SIG-M5 treated with dmso at 0.1 percent for 504 hours (cell line): ENCODE data around the gene NARF.
"Not testable (repeated sequence)": the region's sequence is repeated elsewhere in the genome, so short reads cannot be mapped to it uniquely, and the experiment has no call there.

ENCODE experiments used
- DNase-seq: peaks from one replicate; lab custom pipeline; 2025; ENCODE audit not compliant: unreplicated experiment; lab: John Stamatoyannopoulos, UW

NARF gene

DNA sequence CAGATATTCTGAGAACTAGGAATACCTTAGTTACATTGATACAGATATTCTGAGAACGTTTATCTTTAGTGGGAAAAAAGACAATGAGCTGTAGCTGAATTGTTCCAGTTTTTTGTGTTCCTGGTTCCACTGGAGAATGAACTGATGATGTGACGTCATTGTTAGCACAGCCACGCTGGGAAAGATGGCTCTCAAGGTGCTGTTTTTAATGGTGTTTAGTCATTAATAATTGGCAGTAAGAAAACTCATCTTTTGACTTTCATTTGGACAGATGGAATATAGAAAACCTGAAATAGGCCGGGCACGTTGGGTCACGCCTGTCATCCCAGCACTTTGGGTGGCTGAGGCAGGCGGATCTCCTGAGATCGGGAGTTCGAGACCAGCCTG is 71.4 kb downstream of the NARF start:
- no peak for DNase-seq

DNA sequence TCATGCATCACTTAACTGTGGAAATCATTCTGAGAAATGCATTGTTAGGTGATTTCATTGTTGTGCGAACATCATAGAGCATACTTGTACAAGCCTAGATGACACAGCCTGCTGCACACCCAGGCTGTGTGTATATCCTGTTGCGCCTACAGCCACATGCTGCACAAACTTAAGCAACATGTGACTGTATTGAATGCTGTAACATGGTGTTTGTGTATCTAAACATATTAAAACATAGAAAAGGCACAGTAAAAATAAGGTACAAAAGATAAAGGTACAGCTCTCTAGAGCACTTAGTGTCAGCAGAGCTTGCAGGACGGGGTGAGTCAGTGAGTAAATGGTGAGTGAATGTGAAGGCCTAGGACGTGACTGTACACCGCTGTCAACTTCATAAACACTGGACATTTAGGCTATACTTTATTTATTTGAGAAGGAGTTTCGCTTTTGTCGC is 72.9 kb downstream of the NARF start:
- DNase-seq: no peak

DNA sequence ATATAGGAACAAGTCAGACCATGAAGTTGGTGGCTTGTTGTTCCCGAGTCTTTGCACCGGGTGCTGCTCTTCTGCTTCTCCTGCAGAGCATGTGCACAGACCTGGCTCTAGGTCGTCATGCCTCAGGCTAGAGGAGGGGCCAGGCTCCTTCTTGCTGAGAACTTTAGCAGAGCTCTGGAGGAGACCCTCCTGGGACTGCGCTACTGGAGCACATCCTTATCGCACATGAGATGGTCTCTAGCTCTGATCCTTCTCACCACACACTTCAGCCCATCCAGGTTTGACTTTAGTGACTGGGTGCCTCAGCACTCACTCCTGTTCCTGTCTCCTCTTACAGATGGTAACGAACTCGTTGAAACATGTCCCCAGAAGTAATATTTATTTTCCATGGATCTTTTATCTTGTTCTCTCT is 75.9 kb downstream of the NARF start:
- no peak for DNase-seq

DNA sequence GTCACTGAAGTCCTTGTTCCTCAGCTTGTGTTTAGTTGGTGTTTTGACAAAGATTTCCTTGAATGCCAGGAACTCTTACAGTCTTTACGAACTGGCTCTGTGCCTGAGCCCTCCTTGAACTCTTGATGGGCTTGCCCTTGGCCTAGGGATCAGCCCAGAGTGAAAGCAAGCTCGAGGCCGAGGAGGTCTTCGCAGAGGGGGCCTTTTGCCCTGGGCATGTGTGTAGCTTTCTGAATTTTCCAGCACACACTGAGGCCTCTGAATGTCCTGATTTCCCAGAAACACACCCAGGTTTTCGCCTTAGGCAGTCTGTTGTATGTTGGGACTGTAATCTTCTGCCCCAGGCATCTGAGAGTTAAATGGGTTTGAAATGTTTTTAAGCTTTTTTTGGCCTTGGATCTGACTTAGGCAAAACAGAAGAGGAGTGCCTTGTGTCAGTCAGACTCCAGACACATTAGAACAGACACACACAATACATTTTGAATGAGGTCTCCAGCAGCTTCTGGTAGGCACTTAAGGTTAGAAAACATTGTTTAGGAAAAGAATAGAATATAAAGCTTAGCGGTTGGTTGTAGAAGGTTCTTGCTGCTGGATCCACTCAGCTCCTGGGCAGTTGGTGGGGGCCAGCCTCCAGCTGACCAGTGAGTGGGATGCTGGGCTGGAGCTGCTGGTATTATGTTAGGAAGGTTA is 78.1 kb downstream of the NARF start:
- no peak for DNase-seq

DNA sequence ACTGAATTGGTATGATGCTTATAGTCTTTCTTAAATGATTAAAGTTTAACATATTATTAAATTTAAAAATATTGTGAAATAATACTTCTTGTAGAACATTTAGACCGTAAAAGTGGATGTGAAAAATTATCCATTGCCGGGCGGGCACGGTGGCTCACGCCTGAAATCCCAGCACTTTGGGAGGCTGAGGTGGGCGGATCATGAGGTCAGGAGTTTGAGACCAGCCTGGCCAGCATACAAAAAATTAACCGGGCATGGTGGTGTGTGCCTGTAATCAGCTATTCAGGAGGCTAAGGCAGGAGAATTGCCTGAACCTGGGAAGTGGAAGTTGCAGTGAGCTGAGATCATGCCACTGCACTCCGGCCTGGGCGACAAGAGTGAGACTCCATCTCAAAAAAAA is 78.7 kb downstream of the NARF start:
- not testable (repeated sequence) for DNase-seq

DNA sequence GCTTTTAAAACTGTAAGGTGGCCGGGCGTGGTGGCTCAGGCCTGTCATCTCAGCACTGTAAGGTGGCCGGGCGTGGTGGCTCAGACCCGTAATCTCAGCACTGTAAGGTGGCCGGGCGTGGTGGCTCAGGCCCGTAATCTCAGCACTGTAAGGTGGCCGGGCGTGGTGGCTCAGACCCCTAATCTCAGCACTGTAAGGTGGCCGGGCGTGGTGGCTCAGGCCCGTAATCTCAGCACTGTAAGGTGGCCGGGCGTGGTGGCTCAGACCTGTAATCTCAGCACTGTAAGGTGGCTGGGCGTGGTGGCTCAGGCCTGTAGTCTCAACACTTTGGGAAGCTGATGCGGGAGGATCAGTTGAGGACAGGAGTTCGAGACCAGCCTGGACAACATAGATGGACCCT is 80.5 kb downstream of the NARF start:
- DNase-seq: not testable (repeated sequence)
